Neuronal stem cell (in vitro differentiated cells): ENCODE data around the gene C2CD5.
"Not testable (repeated sequence)": the region's sequence is repeated elsewhere in the genome, so short reads cannot be mapped to it uniquely, and the experiment has no call there.

ENCODE experiments used
- DNase-seq: peaks from one replicate; pipeline ENCODE4 v3.0.0-alpha.2; 2013; ENCODE audit warnings: low spot score
- H2AFZ ChIP-seq: one replicate; pipeline ENCODE4 v1.6.1; 2013; ENCODE audit warnings: mild to moderate bottlenecking, low read length, inconsistent platforms
- H2AK5ac ChIP-seq: 2 replicates; pipeline ENCODE4 v1.6.1; 2013; ENCODE audit warnings: low read depth, mild to moderate bottlenecking, inconsistent platforms, low read length, moderate library complexity, mixed read lengths
- H2BK120ac ChIP-seq: 2 replicates; pipeline ENCODE4 v1.6.1; 2013; ENCODE audit warnings: low read depth, mild to moderate bottlenecking, inconsistent platforms, low read length, moderate library complexity, mixed read lengths
- H2BK12ac ChIP-seq: one replicate; pipeline ENCODE4 v1.6.1; 2013; ENCODE audit warnings: low read length, inconsistent platforms
- H2BK15ac ChIP-seq: 2 replicates; pipeline ENCODE4 v1.6.1; 2013; ENCODE audit warnings: mild to moderate bottlenecking, low read length, inconsistent platforms, mixed read lengths
- H2BK5ac ChIP-seq: one replicate; pipeline ENCODE4 v1.6.1; 2013; ENCODE audit warnings: inconsistent platforms, mild to moderate bottlenecking, low read length, moderate library complexity
- H3K14ac ChIP-seq: one replicate; pipeline ENCODE4 v1.6.1; 2013; ENCODE audit warnings: low read length, inconsistent platforms
- H3K18ac ChIP-seq: 2 replicates; pipeline ENCODE4 v1.6.1; 2013; ENCODE audit warnings: low read length, inconsistent platforms
- H3K23ac ChIP-seq: 2 replicates; pipeline ENCODE4 v1.6.1; 2013; ENCODE audit warnings: low read depth, mild to moderate bottlenecking, mixed read lengths, low read length, inconsistent platforms; ENCODE audit not compliant: poor library complexity
- H3K27ac ChIP-seq: replicated peaks from 3 replicates; pipeline ENCODE4 v1.5.1; 2013; ENCODE audit warnings: low read length, inconsistent platforms
- H3K27me3 ChIP-seq, 3 experiments: 2 replicates each; pipeline ENCODE4 v1.6.1; 2013; ENCODE audit warnings: low read length in 3 of 3, mild to moderate bottlenecking in 2 of 3, inconsistent platforms in 1 of 3, low read depth in 1 of 3, mixed read lengths in 1 of 3, moderate library complexity in 1 of 3; ENCODE audit not compliant: control insufficient read depth in 3 of 3, insufficient read depth in 3 of 3
- H3K36me3 ChIP-seq, 2 donors: replicated peaks in 1 of 2; 2 replicates each; pipeline ENCODE4 v1.6.1; 2013; ENCODE audit warnings: low read length in 2 of 2; ENCODE audit not compliant: control insufficient read depth in 2 of 2, insufficient read depth in 2 of 2
- H3K4ac ChIP-seq: 2 replicates; pipeline ENCODE4 v1.6.1; 2013; ENCODE audit warnings: inconsistent platforms, mild to moderate bottlenecking, low read length, moderate library complexity
- H3K4me1 ChIP-seq, 2 donors: 1 replicate in 1 of 2; 2 replicates in 1 of 2; pipeline ENCODE4 v1.6.1; 2013; ENCODE audit warnings: low read length in 2 of 2, low read depth in 1 of 2; ENCODE audit not compliant: control insufficient read depth in 2 of 2, insufficient read depth in 1 of 2
- H3K4me2 ChIP-seq: one replicate; pipeline ENCODE4 v1.6.1; 2013; ENCODE audit warnings: mild to moderate bottlenecking, low read length, inconsistent platforms; ENCODE audit not compliant: insufficient read depth, poor library complexity, severe bottlenecking
- H3K4me3 ChIP-seq, 2 donors: 2 replicates each; pipeline ENCODE4 v1.5.1; 2013; ENCODE audit warnings: low read length in 2 of 2, mild to moderate bottlenecking in 2 of 2, inconsistent platforms in 1 of 2, moderate library complexity in 1 of 2
- H3K79me1 ChIP-seq: one replicate; pipeline ENCODE4 v1.6.1; 2013; ENCODE audit warnings: low read depth, mild to moderate bottlenecking, inconsistent platforms, low read length, moderate library complexity
- H3K9ac ChIP-seq: one replicate; pipeline ENCODE4 v1.6.1; 2013; ENCODE audit warnings: mild to moderate bottlenecking, low read depth, low read length, inconsistent platforms; ENCODE audit not compliant: poor library complexity
- H3K9me3 ChIP-seq, 2 donors: replicated peaks in 1 of 2; 2 replicates each; pipeline versions ENCODE3 to v1.6.1; 2013; ENCODE audit warnings: low read length in 2 of 2, mild to moderate bottlenecking in 2 of 2, inconsistent platforms in 1 of 2, low read depth in 1 of 2, mixed read lengths in 1 of 2, moderate library complexity in 1 of 2; ENCODE audit not compliant: control insufficient read depth in 2 of 2, insufficient read depth in 1 of 2
- H4K8ac ChIP-seq: one replicate; pipeline ENCODE4 v1.6.1; 2013; ENCODE audit warnings: low read depth, mild to moderate bottlenecking, inconsistent platforms, low read length, moderate library complexity
- H4K91ac ChIP-seq: one replicate; pipeline ENCODE4 v1.6.1; 2013; ENCODE audit warnings: low read length, low read depth, mild to moderate bottlenecking, inconsistent platforms; ENCODE audit not compliant: poor library complexity
- WGBS, 2 donors: extraction: QIAGEN DNeasy Blood & Tissue Kit; methylation state at CpG; one replicate each; pipeline ENCODE4 v1.1.7; 2013; ENCODE audit warnings: missing lambda C conversion rate in 2 of 2, mixed read lengths in 1 of 2; ENCODE audit not compliant: insufficient read length in 2 of 2, insufficient replicate concordance in 1 of 2; ENCODE audit errors: extremely low coverage in 2 of 2; 5-methylcytosine and 5-hydroxymethylcytosine counted together

The C2CD5 gene

DNA sequence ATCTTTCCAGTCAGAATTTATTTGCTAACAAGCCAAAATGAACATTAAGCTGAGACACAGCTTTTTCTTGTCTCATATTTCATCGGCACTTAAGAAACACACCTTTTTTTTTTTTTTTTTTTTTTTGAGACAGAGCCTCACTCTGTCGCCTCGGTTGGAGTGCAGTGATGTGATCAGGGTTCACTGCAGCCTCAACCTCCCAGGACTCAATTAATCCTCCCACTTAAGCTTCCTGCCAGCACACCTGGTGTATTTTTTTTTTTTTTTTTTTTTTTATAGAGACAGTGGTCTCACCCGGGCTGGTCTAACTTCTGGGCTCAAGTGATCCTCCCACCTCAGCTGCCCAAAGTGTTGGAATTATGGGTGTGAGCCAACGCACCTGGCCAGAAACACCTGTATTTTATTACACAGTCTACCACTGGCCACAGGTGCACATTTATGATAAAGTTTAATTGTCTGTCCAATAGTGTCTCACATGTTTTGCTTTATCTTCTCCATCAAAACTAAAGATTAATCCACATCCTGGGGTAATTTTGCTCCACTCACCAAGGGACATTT, 62.7 kb downstream of the C2CD5 start:
- Histone ChIP-seq H2BK12ac (no peak overlapping the region), H3K4ac (no peak overlapping the region), H3K23ac (no peak overlapping the region), H3K4me3 (no peak overlapping the region), H3K9ac (no peak overlapping the region), H3K36me3 (peaks cover 2 to 74% of the 10 kb centered on the region in 2 donors), H3K14ac (no peak overlapping the region), H3K18ac (no peak overlapping the region), H3K27ac (no peak overlapping the region), H4K91ac (no peak overlapping the region), H2BK15ac (no peak overlapping the region), H3K9me3 (no peaks in the 10 kb centered on the region), H2AFZ (no peak overlapping the region), H3K4me2 (no peak overlapping the region), H2BK120ac (no peak overlapping the region), H3K4me1 (no peaks in the 10 kb centered on the region), H2BK5ac (no peak overlapping the region), H2AK5ac (no peak overlapping the region), H3K79me1 (no peaks in the 10 kb centered on the region), H3K27me3 (no peaks in the 10 kb centered on the region), H4K8ac (no peak overlapping the region)
- DNase-seq: no peak
- no CpG with 5 or more reads among the region's 5 CpGs for WGBS, 2 donors

DNA sequence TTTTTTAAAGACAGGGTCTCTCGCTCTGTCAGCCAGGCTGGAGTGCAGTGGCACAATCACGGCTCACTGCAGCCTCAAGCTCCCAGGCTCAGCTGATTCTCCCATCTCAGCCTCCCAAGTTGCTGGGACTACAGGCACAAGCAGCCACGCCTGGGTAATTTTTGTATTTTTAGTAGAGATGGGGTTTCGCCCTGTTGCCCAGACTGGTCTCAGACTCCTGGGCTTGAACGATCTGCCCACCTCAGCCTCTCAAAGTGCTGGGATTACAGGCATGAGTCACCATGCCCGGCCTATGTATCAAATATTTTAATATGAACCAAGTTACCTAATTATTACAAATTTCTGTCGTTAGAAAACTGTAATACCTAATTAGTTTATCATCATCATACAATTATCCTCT, 63.5 kb downstream of the C2CD5 start:
- not testable (repeated sequence) for H3K9me3 ChIP-seq, H3K23ac ChIP-seq, H3K79me1 ChIP-seq, H3K27ac ChIP-seq, H2BK15ac ChIP-seq, H3K27me3 ChIP-seq, H2BK12ac ChIP-seq, H2BK5ac ChIP-seq, H2BK120ac ChIP-seq, H4K8ac ChIP-seq, H3K18ac ChIP-seq, DNase-seq, H3K4me3 ChIP-seq, H4K91ac ChIP-seq, H3K9ac ChIP-seq, H2AK5ac ChIP-seq, H3K4me1 ChIP-seq, H3K4me2 ChIP-seq, H3K4ac ChIP-seq, H3K14ac ChIP-seq, H2AFZ ChIP-seq
- WGBS, 2 donors: no CpG with 5 or more reads among the region's 7 CpGs
- peaks cover 0 to 81% of the 10 kb centered on the region in 2 donors for H3K36me3 ChIP-seq

DNA sequence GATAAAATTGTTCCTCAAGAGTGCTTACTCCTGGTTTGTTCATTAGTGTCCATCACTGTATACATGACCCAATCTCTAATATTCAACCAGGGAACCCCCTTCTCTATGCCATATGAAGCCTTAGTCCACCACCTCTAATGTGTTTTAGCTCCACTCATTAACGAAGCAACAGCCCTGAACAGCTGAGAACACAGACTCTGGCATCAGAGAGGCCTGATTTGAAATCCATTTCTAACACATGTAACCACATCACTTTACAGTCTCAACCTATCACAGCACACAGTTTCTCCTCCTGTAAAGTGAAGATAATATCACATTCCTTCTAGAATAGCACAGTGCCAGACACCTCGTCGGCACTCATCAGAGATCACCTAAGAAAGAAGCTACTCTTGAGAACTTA, 64.3 kb downstream of the C2CD5 start:
- H3K4me2 ChIP-seq: no peak overlapping the region
- no peak overlapping the region for H2BK120ac ChIP-seq
- no peaks in the 10 kb centered on the region for H3K9me3 ChIP-seq
- no peak overlapping the region for H3K4ac ChIP-seq
- H3K9ac ChIP-seq: no peak overlapping the region
- no peak overlapping the region for H2BK15ac ChIP-seq
- H3K79me1 ChIP-seq: no peaks in the 10 kb centered on the region
- no peak overlapping the region for H3K27ac ChIP-seq
- H2AFZ ChIP-seq: no peak overlapping the region
- WGBS, 2 donors: no CpG with 5 or more reads among the region's 3 CpGs
- H4K91ac ChIP-seq: no peak overlapping the region
- no peak overlapping the region for H3K18ac ChIP-seq
- no peak overlapping the region for H3K4me3 ChIP-seq
- no peak overlapping the region for H3K14ac ChIP-seq
- peaks cover 0 to 82% of the 10 kb centered on the region in 2 donors for H3K36me3 ChIP-seq
- no peaks in the 10 kb centered on the region for H3K27me3 ChIP-seq
- no peak overlapping the region for H2BK5ac ChIP-seq
- H2AK5ac ChIP-seq: no peak overlapping the region
- H3K23ac ChIP-seq: no peak overlapping the region
- no peaks in the 10 kb centered on the region for H3K4me1 ChIP-seq
- DNase-seq: no peak
- no peak overlapping the region for H4K8ac ChIP-seq
- H2BK12ac ChIP-seq: no peak overlapping the region

DNA sequence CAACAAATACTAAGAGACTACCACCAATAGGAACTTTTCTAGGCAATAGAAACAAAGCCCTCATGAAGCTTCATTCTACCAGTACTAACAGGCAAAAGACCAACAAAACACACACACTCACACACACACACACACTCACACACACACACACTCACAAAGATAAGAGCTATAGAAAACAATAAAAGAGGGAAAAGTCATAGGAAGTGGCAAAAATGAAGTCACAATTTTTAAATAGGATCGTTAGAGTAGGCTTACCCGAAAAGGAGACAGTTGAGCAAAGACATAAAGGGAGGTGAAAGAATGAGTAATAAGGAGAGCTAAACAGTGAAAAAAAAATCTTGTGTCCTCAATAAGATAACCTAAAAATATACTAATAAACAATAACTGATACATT, 66.5 kb downstream of the C2CD5 start:
- no peak overlapping the region for H3K9ac ChIP-seq
- H3K4me1 ChIP-seq: no peaks in the 10 kb centered on the region
- no peak overlapping the region for H2AFZ ChIP-seq
- no peaks in the 10 kb centered on the region for H3K79me1 ChIP-seq
- DNase-seq: no peak
- H2BK12ac ChIP-seq: no peak overlapping the region
- no peak overlapping the region for H2BK120ac ChIP-seq
- no peak overlapping the region for H3K27ac ChIP-seq
- no peak overlapping the region for H2BK5ac ChIP-seq
- H3K9me3 ChIP-seq: no peaks in the 10 kb centered on the region
- no peak overlapping the region for H3K14ac ChIP-seq
- peaks cover 0 to 80% of the 10 kb centered on the region in 2 donors for H3K36me3 ChIP-seq
- no peak overlapping the region for H3K4me3 ChIP-seq
- no peaks in the 10 kb centered on the region for H3K27me3 ChIP-seq
- H3K4me2 ChIP-seq: no peak overlapping the region
- H2AK5ac ChIP-seq: no peak overlapping the region
- H3K4ac ChIP-seq: no peak overlapping the region
- H3K23ac ChIP-seq: no peak overlapping the region
- H3K18ac ChIP-seq: no peak overlapping the region
- no peak overlapping the region for H4K8ac ChIP-seq
- H2BK15ac ChIP-seq: no peak overlapping the region
- no peak overlapping the region for H4K91ac ChIP-seq
- WGBS, 2 donors: no CpG with 5 or more reads among the region's 2 CpGs
